HG03139 (cell line): Measurements from ENCODE around the gene MRM1.

Source experiments
- ATAC-seq: cut with Tn5 transposase; IDR thresholded peaks from one replicate; pipeline ENCODE4 v1.9.1; 2021; ENCODE audit not compliant: unreplicated experiment

MRM1 gene

GRCh38 chr17:36601303-36602029, at the start of gene MRM1:
TSS of gene MRM1 (plus strand) at chr17:36601583. CDS start at chr17:36601811, 228 bp downstream.
- peak; percentile 72 for ATAC-seq

GRCh38 chr17:36553459-36553858, 47.9 kb upstream of the MRM1 start:
- no peak for ATAC-seq

GRCh38 chr17:36566081-36566480, 35.3 kb upstream of the MRM1 start:
- no peak for ATAC-seq

GRCh38 chr17:36575028-36575427, 26.4 kb upstream of the MRM1 start:
- ATAC-seq: no peak

GRCh38 chr17:36576793-36577192, 24.6 kb upstream of the MRM1 start:
- ATAC-seq: no peak

- no peak for ATAC-seq
Measured at GRCh38 chr17:36578671-36579070, 22.7 kb upstream of the MRM1 start.

GRCh38 chr17:36583787-36584186, 17.6 kb upstream of the MRM1 start:
- ATAC-seq: no peak

GRCh38 chr17:36586138-36586537, 15.2 kb upstream of the MRM1 start:
- ATAC-seq: no peak

- no peak for ATAC-seq
Measured at GRCh38 chr17:36590082-36590481, 11.3 kb upstream of the MRM1 start.

GRCh38 chr17:36591434-36592315, 9.7 kb upstream of the MRM1 start, which contains the start of gene DHRS11:
TSS of gene DHRS11 (plus strand) at chr17:36591879. CDS start at chr17:36592010, 131 bp downstream.
- ATAC-seq: peak; percentile 77

GRCh38 chr17:36592316-36592715, 9.1 kb upstream of the MRM1 start:
- peak; percentile 4 for ATAC-seq

- no peak for ATAC-seq
Measured at GRCh38 chr17:36592716-36593321, 8.6 kb upstream of the MRM1 start.

- no peak for ATAC-seq
Measured at GRCh38 chr17:36593656-36594316, 7.6 kb upstream of the MRM1 start.

- ATAC-seq: no peak
Measured at GRCh38 chr17:36594626-36595401, 6.6 kb upstream of the MRM1 start.

- no peak for ATAC-seq
Measured at GRCh38 chr17:36597226-36597625, 4.2 kb upstream of the MRM1 start.

- no peak for ATAC-seq
Measured at GRCh38 chr17:36597866-36598777, 3.3 kb upstream of the MRM1 start.

GRCh38 chr17:36598951-36599401, 2.4 kb upstream of the MRM1 start:
- no peak for ATAC-seq

GRCh38 chr17:36599546-36600250, 1.7 kb upstream of the MRM1 start:
- no peak for ATAC-seq

GRCh38 chr17:36600465-36600864, 918 bp upstream of the MRM1 start:
- ATAC-seq: no peak
